Daoy (cell line): Measurements from ENCODE around the gene AHSA1. TPM values are rescaled to one million over a fixed set of nuclear protein-coding genes. Genes with fewer than 3 reads are reported as not detected.

ENCODE experiments used
- DNase-seq: peaks from one replicate; pipeline ENCODE4 v3.0.0-alpha.2; 2015; ENCODE audit warnings: low read depth
- total RNA-seq: library from RNA; depleted of rRNA; stranded (reverse); fragments of >200 nt; shearing (Covaris generic); gene quantifications from 2 replicates; pipeline ENCODE4 v1.2.3, GENCODE V29; 2014; rRNA removed

The AHSA1 gene
- total RNA-seq, 1 experiment from 2014 or later: 534 TPM

- no peak for DNase-seq
Observed at GRCh38 chr14:77508876-77509275, 51.0 kb downstream of the AHSA1 start.

GRCh38 chr14:77509366-77509765 is 51.5 kb downstream of the AHSA1 start:
- DNase-seq: no peak

GRCh38 chr14:77511486-77512162 is 53.7 kb downstream of the AHSA1 start:
- no peak for DNase-seq

- DNase-seq: no peak
Observed at GRCh38 chr14:77516126-77516525, 58.2 kb downstream of the AHSA1 start.

Other genes starting within 250 kb of the AHSA1 start
- not detected in 2 replicates for gene NGB, start 186.9 kb upstream of the AHSA1 start, total RNA-seq
- 11.7 and 23.5 TPM in 2 replicates for gene POMT2, start 137.2 kb upstream of the AHSA1 start, total RNA-seq
- 48.9 and 78.4 TPM in 2 replicates for gene GSTZ1, start 137.1 kb upstream of the AHSA1 start, total RNA-seq
- gene TMED8, start 81.0 kb upstream of the AHSA1 start, total RNA-seq: 15.4 and 17.2 TPM in 2 replicates
- gene SAMD15, start 80.7 kb upstream of the AHSA1 start, total RNA-seq: 3.0 and 4.5 TPM in 2 replicates
- gene NOXRED1, start 34.6 kb upstream of the AHSA1 start, total RNA-seq: 1.3 and 1.4 TPM in 2 replicates
- 28.4 and 30.2 TPM in 2 replicates for gene VIPAS39, start 492 bp upstream of the AHSA1 start, total RNA-seq
- gene ISM2, start 40.7 kb downstream of the AHSA1 start, total RNA-seq: 1.3 TPM in 1 of 2 replicates, not detected in the other
- gene SPTLC2, start 158.5 kb downstream of the AHSA1 start, total RNA-seq: 19.5 and 26.3 TPM in 2 replicates
- gene ALKBH1, start 249.9 kb downstream of the AHSA1 start, total RNA-seq: 17.9 and 25.2 TPM in 2 replicates